GM20431 (cell line): ENCODE data around the gene USP17L28.
"Not testable (repeated sequence)": the region's sequence is repeated elsewhere in the genome, so short reads cannot be mapped to it uniquely, and the experiment has no call there.

ENCODE experiments used
- in situ Hi-C: fragments of 300-500 bp; cut with MseI, MboI; formaldehyde crosslinking; loops from one replicate; pipeline ENCODE4 v1.15.0; 2020; ENCODE audit warnings: low sequenced_read_pairs; ENCODE audit not compliant: unreplicated experiment

The USP17L28 gene, protein sequence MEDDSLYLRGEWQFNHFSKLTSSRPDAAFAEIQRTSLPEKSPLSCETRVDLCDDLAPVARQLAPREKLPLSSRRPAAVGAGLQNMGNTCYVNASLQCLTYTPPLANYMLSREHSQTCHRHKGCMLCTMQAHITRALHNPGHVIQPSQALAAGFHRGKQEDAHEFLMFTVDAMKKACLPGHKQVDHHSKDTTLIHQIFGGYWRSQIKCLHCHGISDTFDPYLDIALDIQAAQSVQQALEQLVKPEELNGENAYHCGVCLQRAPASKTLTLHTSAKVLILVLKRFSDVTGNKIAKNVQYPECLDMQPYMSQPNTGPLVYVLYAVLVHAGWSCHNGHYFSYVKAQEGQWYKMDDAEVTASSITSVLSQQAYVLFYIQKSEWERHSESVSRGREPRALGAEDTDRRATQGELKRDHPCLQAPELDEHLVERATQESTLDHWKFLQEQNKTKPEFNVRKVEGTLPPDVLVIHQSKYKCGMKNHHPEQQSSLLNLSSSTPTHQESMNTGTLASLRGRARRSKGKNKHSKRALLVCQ

DNA sequence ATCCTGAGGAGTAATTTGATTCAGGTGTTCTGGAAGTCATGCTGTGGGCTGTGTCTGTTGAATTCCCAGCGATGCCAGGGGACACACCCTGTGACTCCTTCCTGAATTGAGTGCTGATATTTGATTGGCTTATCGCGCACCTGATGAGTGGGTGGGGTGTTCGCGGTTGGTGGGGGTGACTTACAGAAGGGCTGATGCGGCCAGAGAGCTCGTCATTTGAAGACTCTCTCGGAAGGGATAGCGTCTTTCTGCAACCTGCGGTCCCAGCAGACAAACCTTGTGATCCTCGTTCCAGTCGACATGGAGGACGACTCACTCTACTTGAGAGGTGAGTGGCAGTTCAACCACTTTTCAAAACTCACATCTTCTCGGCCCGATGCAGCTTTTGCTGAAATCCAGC, at the start of gene USP17L28:
Gene USP17L28, plus strand, starts transcription at position 301 of the 400 bp plus-strand sequence. Its CDS starts 0 bp downstream, at position 301.
- in situ Hi-C loops = not testable (repeated sequence)

DNA sequence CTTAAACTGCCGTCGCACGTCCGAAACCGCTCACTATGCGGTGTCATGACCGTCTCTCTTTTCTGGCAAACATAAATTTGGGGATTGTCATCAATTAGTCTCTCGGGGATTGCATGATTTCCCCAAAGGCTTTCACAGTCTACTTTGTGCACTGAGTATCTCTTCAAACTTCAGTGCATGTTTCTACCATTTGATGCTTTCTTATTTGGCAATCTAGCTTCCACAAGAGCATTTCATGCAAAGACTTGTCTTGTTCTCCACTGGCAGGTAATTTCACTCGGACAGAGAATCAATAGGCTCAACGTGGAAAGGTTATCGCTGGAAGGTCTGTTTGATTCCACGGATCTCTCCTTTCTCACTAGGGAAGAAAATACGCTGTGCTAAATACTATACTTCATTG, 24.5 kb upstream of the USP17L28 start:
- in situ Hi-C loops = not testable (repeated sequence)

DNA sequence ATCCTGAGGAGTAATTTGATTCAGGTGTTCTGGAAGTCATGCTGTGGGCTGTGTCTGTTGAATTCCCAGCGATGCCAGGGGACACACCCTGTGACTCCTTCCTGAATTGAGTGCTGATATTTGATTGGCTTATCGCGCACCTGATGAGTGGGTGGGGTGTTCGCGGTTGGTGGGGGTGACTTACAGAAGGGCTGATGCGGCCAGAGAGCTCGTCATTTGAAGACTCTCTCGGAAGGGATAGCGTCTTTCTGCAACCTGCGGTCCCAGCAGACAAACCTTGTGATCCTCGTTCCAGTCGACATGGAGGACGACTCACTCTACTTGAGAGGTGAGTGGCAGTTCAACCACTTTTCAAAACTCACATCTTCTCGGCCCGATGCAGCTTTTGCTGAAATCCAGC, 23.8 kb upstream of the USP17L28 start, which contains the start of gene USP17L24:
Gene USP17L24, plus strand, starts transcription at position 301 of the 400 bp plus-strand sequence. Its CDS starts 0 bp downstream, at position 301.
- in situ Hi-C loops = not testable (repeated sequence)

DNA sequence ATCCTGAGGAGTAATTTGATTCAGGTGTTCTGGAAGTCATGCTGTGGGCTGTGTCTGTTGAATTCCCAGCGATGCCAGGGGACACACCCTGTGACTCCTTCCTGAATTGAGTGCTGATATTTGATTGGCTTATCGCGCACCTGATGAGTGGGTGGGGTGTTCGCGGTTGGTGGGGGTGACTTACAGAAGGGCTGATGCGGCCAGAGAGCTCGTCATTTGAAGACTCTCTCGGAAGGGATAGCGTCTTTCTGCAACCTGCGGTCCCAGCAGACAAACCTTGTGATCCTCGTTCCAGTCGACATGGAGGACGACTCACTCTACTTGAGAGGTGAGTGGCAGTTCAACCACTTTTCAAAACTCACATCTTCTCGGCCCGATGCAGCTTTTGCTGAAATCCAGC, 19.1 kb upstream of the USP17L28 start, which contains the start of gene USP17L25:
Gene USP17L25, plus strand, starts transcription at position 301 of the 400 bp plus-strand sequence. Its CDS starts 0 bp downstream, at position 301.
- in situ Hi-C loops = not testable (repeated sequence)

DNA sequence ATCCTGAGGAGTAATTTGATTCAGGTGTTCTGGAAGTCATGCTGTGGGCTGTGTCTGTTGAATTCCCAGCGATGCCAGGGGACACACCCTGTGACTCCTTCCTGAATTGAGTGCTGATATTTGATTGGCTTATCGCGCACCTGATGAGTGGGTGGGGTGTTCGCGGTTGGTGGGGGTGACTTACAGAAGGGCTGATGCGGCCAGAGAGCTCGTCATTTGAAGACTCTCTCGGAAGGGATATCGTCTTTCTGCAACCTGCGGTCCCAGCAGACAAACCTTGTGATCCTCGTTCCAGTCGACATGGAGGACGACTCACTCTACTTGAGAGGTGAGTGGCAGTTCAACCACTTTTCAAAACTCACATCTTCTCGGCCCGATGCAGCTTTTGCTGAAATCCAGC, 14.3 kb upstream of the USP17L28 start, which contains the start of gene USP17L26:
Gene USP17L26, plus strand, starts transcription at position 301 of the 400 bp plus-strand sequence. Its CDS starts 0 bp downstream, at position 301.
- in situ Hi-C loops = not testable (repeated sequence)

DNA sequence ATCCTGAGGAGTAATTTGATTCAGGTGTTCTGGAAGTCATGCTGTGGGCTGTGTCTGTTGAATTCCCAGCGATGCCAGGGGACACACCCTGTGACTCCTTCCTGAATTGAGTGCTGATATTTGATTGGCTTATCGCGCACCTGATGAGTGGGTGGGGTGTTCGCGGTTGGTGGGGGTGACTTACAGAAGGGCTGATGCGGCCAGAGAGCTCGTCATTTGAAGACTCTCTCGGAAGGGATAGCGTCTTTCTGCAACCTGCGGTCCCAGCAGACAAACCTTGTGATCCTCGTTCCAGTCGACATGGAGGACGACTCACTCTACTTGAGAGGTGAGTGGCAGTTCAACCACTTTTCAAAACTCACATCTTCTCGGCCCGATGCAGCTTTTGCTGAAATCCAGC, 9.6 kb upstream of the USP17L28 start, which contains the start of gene USP17L5:
Gene USP17L5, plus strand, starts transcription at position 301 of the 400 bp plus-strand sequence. Its CDS starts 0 bp downstream, at position 301.
- in situ Hi-C loops = not testable (repeated sequence)

DNA sequence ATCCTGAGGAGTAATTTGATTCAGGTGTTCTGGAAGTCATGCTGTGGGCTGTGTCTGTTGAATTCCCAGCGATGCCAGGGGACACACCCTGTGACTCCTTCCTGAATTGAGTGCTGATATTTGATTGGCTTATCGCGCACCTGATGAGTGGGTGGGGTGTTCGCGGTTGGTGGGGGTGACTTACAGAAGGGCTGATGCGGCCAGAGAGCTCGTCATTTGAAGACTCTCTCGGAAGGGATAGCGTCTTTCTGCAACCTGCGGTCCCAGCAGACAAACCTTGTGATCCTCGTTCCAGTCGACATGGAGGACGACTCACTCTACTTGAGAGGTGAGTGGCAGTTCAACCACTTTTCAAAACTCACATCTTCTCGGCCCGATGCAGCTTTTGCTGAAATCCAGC, 4.8 kb upstream of the USP17L28 start, which contains the start of gene USP17L27:
Gene USP17L27, plus strand, starts transcription at position 301 of the 400 bp plus-strand sequence. Its CDS starts 0 bp downstream, at position 301.
- in situ Hi-C loops = not testable (repeated sequence)

DNA sequence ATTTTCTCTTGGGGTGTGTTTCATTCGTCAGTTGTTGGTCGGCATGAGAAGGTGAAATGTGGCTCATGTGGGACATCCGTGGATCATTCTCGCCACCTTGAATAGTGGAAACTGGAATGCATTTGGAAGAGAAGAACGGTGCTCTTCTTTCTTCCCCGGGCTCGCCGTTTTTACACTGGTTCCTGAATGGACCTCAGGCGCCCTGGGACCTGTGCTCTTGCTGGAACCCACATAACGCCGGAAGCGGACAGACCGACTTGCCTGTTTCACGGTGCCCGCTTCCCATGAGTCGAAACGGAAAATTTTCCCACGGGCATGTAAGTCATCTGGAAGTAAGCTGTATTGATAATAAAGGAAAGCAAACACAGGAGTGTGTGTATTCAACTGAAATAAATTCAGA, 2.2 kb downstream of the USP17L28 start:
- in situ Hi-C loops = not testable (repeated sequence)

DNA sequence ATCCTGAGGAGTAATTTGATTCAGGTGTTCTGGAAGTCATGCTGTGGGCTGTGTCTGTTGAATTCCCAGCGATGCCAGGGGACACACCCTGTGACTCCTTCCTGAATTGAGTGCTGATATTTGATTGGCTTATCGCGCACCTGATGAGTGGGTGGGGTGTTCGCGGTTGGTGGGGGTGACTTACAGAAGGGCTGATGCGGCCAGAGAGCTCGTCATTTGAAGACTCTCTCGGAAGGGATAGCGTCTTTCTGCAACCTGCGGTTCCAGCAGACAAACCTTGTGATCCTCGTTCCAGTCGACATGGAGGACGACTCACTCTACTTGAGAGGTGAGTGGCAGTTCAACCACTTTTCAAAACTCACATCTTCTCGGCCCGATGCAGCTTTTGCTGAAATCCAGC, 4.6 kb downstream of the USP17L28 start, which contains the start of gene USP17L29:
Gene USP17L29, plus strand, starts transcription at position 301 of the 400 bp plus-strand sequence. Its CDS starts 0 bp downstream, at position 301.
- in situ Hi-C loops = not testable (repeated sequence)

DNA sequence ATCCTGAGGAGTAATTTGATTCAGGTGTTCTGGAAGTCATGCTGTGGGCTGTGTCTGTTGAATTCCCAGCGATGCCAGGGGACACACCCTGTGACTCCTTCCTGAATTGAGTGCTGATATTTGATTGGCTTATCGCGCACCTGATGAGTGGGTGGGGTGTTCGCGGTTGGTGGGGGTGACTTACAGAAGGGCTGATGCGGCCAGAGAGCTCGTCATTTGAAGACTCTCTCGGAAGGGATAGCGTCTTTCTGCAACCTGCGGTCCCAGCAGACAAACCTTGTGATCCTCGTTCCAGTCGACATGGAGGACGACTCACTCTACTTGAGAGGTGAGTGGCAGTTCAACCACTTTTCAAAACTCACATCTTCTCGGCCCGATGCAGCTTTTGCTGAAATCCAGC, 14.1 kb downstream of the USP17L28 start, which contains the start of gene USP17L30:
Gene USP17L30, plus strand, starts transcription at position 301 of the 400 bp plus-strand sequence. Its CDS starts 0 bp downstream, at position 301.
- in situ Hi-C loops = not testable (repeated sequence)

DNA sequence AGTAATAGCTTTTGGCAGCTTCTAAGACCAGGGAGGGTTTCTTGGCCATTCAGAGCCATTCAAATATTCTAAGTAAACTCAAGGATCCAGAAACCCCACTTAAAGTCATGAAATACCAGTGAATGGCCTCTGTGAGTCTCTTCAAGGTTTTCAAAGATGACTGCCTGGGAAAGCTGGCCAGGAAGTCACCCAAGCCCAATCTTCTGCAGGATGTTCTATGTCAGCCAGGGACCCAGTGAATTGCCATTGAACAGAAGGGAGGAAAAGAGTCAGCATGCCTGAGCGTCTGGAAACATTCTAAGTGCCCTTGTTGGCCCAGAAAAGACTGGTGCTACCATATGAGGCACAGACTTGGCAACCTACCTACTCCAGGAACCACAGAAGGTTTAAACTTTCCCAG, 31.2 kb downstream of the USP17L28 start:
- in situ Hi-C loops = not testable (repeated sequence)

DNA sequence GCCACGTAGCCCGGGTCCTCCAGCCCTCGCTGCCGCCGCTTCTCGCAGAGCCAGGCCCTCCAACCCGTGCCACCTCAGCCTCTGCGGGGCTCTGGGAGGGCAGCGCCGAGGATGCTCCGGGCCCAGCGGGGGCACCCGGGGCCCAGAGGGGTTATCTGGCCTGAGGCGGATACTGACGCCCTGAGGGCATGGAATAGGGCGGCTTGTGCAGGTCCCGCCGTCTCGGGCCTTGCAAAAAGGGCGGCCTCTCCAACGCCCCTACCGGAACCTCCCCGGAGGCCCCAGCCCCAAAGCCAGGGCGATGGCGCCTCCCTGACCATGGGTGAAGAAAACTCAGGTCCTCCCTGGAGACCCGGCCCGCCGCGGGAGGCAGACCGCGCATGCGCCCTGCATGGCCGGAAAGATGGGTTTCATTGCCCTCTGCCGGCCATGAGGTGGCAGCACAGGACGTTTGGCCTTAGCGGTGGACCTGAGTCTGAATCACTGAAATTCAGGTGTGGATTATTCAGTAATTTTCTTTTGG, 32.4 kb downstream of the USP17L28 start:
- in situ Hi-C loops = not testable (repeated sequence)

DNA sequence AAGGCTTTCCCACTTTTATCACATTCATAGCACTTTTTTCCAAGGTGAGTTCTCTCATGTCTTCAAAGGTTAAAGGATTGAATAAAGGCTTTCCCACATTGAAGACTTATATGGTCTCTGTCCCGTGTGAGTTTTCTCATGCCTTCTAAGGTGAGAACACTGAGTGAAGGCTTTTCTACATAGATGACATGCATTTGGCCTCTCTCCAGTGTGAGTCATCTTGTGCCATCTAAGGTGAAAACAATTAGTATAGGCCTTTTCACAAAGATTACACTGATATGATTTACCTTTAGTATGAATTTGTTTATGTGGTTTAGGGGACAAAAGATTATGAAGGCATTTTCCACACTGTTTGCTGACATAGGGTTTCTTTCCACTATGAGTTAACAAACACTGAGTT, 35.4 kb downstream of the USP17L28 start:
- in situ Hi-C loops = no loop called here

DNA sequence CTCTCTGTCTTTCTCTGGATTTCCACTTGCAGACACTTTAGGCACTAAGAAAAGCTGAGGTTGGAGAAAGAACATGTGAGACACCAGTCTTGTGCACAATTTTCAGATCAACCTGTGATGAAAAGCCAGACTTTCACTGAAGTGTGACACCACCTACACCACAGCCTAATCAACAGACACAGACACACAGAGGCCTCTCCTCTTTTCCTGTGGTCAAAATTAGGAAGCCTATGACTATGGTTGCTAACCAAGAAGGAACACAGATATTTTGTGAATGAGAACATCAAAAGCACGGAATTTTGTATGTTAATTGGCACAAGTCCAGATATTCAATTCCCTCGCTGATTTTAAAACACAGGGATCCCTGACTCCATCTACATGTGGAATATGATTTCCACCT, 40.3 kb downstream of the USP17L28 start:
- in situ Hi-C loops = not testable (repeated sequence)
